Stimulated activated CD4-positive, alpha-beta T cell treated with anti-CD3 and anti-CD28 coated beads, Interleukin-12 subunit alpha, Interleukin-12 subunit beta, amount 100 ng/mL, for 48 hours (primary cell): ENCODE results near the gene RCSD1.

Source experiments
- DNase-seq, 3 donors: peaks; one replicate each; pipeline ENCODE4 v3.0.0-alpha.2; 2020; ENCODE audit warnings: low read depth in 2 of 3, low spot score in 1 of 3

Gene RCSD1

GRCh38 chr1:167640051-167640450 is 10.0 kb downstream of the RCSD1 start:
- no peak for DNase-seq

GRCh38 chr1:167641786-167642500 is 11.9 kb downstream of the RCSD1 start:
- DNase-seq = no peak

GRCh38 chr1:167642501-167642826 is 12.4 kb downstream of the RCSD1 start:
- DNase-seq = no peak

- DNase-seq = no peak
Measured at GRCh38 chr1:167643441-167643840, 13.4 kb downstream of the RCSD1 start.

- DNase-seq = no peak
Measured at GRCh38 chr1:167644551-167644950, 14.5 kb downstream of the RCSD1 start.

GRCh38 chr1:167645140-167645541 is 15.1 kb downstream of the RCSD1 start:
- no peak for DNase-seq

- DNase-seq = no peak
Measured at GRCh38 chr1:167645625-167646414, 15.8 kb downstream of the RCSD1 start.

GRCh38 chr1:167648252-167648849 is 18.3 kb downstream of the RCSD1 start:
- no peak for DNase-seq

GRCh38 chr1:167648978-167649744 is 19.1 kb downstream of the RCSD1 start:
- no peak for DNase-seq

- no peak for DNase-seq
Measured at GRCh38 chr1:167650269-167651160, 20.5 kb downstream of the RCSD1 start.

GRCh38 chr1:167651161-167651693 is 21.2 kb downstream of the RCSD1 start:
- DNase-seq = no peak

- no peak for DNase-seq
Measured at GRCh38 chr1:167654975-167655575, 25.0 kb downstream of the RCSD1 start.

GRCh38 chr1:167656657-167657056 is 26.6 kb downstream of the RCSD1 start:
- no peak for DNase-seq

GRCh38 chr1:167658574-167659328 is 28.7 kb downstream of the RCSD1 start:
- DNase-seq = no peak

GRCh38 chr1:167659450-167659849 is 29.4 kb downstream of the RCSD1 start:
- DNase-seq = no peak

GRCh38 chr1:167659881-167660280 is 29.8 kb downstream of the RCSD1 start:
- DNase-seq = no peak

- DNase-seq = no peak
Measured at GRCh38 chr1:167661527-167662426, 31.7 kb downstream of the RCSD1 start.
